Measurements from ENCODE around the gene AMER2. TPM values are rescaled to one million over a fixed set of nuclear protein-coding genes. Genes with fewer than 3 reads are reported as not detected.

AMER2 gene
- total and polyA plus RNA-seq, 8 donors: 0.07 TPM; not detected in 7

GRCh38 chr13:25117312-25117711 is 54.8 kb downstream of the AMER2 start:
- Histone ChIP-seq H3K27me3 (no peaks in the 10 kb centered on the region), H3K4me1 (no peaks in the 10 kb centered on the region), H3K4me3 (no peak overlapping the region), H3K9me3 (no peaks in the 10 kb centered on the region), H3K27ac (no peak overlapping the region), H3K36me3 (no peaks in the 10 kb centered on the region)
- intact Hi-C loops (cut with DNase I): no loop called here
- ATAC-seq (no peak), DNase-seq (no peak), FAIRE-seq (no peak)
- WGBS, 2 donors: 67 to 79% methylated on average over 16 of the region's 16 CpGs
- no peak for TF ChIP-seq CTCF (IDR thresholded peaks at IDR 0.05)

GRCh38 chr13:25116044-25116443 is 56.0 kb downstream of the AMER2 start:
- Histone ChIP-seq H3K4me3 (no peak overlapping the region), H3K36me3 (no peaks in the 10 kb centered on the region), H3K27me3 (no peaks in the 10 kb centered on the region), H3K4me1 (no peaks in the 10 kb centered on the region), H3K9me3 (no peaks in the 10 kb centered on the region), H3K27ac (no peak overlapping the region)
- intact Hi-C loops (cut with DNase I): no loop called here
- WGBS, 2 donors: 23 to 41% methylated on average over 3 of the region's 3 CpGs
- no peak for DNase-seq
- ATAC-seq: no peak
- FAIRE-seq: no peak
- no peak for TF ChIP-seq CTCF (IDR thresholded peaks at IDR 0.05)

GRCh38 chr13:25114220-25114619 is 57.9 kb downstream of the AMER2 start:
- 21 to 27% methylated on average over 3 of the region's 3 CpGs for WGBS, 2 donors
- ATAC-seq: peak; percentile 69 to 97 (median 94)

GRCh38 chr13:25112695-25113255 is 59.3 kb downstream of the AMER2 start:
- no peak for ATAC-seq
- DNase-seq: no peak
- H3K36me3 ChIP-seq: no peaks in the 10 kb centered on the region
- H3K9me3 ChIP-seq: no peaks in the 10 kb centered on the region
- H3K27ac ChIP-seq: no peak overlapping the region
- H3K4me3 ChIP-seq: no peak overlapping the region
- intact Hi-C loops (cut with DNase I): no loop called here
- no peak for FAIRE-seq
- 49 to 50% methylated on average over 3 of the region's 3 CpGs for WGBS, 2 donors
- no peak for TF ChIP-seq CTCF (IDR thresholded peaks at IDR 0.05)
- H3K4me1 ChIP-seq: no peaks in the 10 kb centered on the region
- no peaks in the 10 kb centered on the region for H3K27me3 ChIP-seq

More at GRCh38 chr13:25114220-25114619, 57.9 kb downstream of the AMER2 start:
- H3K27ac ChIP-seq: no peak overlapping the region
- FAIRE-seq (no peak), DNase-seq (peak; percentile 39 to 77 (median 64))
- no peaks in the 10 kb centered on the region for H3K36me3 ChIP-seq
- no peaks in the 10 kb centered on the region for H3K9me3 ChIP-seq
- no peaks in the 10 kb centered on the region for H3K27me3 ChIP-seq
- no peak overlapping the region for H3K4me3 ChIP-seq
- no peaks in the 10 kb centered on the region for H3K4me1 ChIP-seq
- peak; percentile 60 to 75 (median 71) for TF ChIP-seq CTCF (IDR thresholded peaks at IDR 0.05)
- intact Hi-C loops (cut with DNase I): no loop called here

Other genes with a start within 250 kb of the AMER2 start
- under 1 TPM in 5 of 6 donors, not detected in 1; 0.06 to 0.29 (median 0.19) TPM for gene PABPC3, start 76.2 kb downstream of the AMER2 start, total RNA-seq
- gene PABPC3, start 76.2 kb downstream of the AMER2 start, polyA plus RNA-seq: under 1 TPM in 1 of 2 donors, not detected in 1; 0.07 TPM
- 10 to 100 TPM in 1 of 6 donors, 1 to 10 TPM in 5; 6.4 to 11.2 (median 8.9) TPM for gene MTMR6, start 115.2 kb upstream of the AMER2 start, total RNA-seq
- 1 to 10 TPM; 3.2 to 6.9 TPM for gene MTMR6, start 115.2 kb upstream of the AMER2 start, polyA plus RNA-seq
- gene NUP58, start 129.3 kb upstream of the AMER2 start, total RNA-seq: 10 to 100 TPM in 5 of 6 donors, 1 to 10 TPM in 1; 7.8 to 22.3 (median 15.2) TPM
- 10 to 100 TPM in 1 of 2 donors, 1 to 10 TPM in 1; 6.1 to 11.4 TPM for gene NUP58, start 129.3 kb upstream of the AMER2 start, polyA plus RNA-seq
- gene ATP8A2, start 199.7 kb upstream of the AMER2 start, total RNA-seq: under 1 TPM; 0.06 to 0.28 (median 0.14) TPM
- gene ATP8A2, start 199.7 kb upstream of the AMER2 start, polyA plus RNA-seq: under 1 TPM; 0.04 to 0.19 TPM

Data from pancreas (tissue), 10 donors.